ENCODE results near the gene ADCK2.
"Not testable (repeated sequence)": the region's sequence is repeated elsewhere in the genome, so short reads cannot be mapped to it uniquely, and the experiment has no call there.

Gene ADCK2

DNA sequence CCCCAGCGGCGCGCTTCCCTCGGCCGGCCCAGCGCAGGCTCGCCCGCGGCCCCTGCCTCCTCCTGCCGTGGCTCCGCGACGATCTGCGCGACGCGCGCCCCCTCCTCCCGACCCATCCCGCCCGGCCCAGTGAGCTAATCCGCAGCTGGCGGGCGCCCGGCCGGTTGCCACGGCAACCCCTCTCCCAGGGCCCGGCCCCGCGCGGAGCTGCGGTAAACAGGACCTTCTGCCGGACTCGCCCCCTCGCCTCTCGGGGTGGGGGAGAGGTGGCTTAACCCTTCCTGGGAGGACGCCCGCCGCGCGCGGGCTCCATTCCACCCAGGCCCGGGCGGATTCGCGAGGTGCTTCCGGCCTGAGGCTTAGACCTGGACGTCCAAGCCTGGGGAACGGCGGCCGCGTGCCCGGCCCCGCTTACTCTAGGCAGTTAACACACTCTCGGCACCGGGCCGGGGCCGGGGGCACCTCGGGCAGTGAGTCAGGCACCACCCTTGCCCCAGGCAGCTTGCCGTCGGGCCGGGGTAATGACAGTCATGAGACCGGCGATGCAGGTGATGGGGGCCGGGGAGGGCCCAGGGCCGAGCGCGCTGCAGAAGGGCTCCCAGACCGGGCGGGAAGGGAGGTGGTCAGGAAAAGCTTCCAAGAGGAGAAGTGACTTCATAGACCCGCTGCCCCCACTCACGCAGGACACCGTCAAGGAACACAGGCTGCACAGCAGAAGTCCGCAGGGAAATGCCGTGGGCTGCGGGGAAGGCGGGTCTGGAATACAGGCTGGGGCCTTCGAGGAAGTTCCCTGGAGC lies 31.8 kb upstream of the ADCK2 start, which contains the start of gene DENND2A:
Gene DENND2A, minus strand, starts transcription at position 87 of the 797 bp plus-strand sequence. CDS start 38,416 bp downstream, outside the sequence.
- no peaks in the 10 kb centered on the region for H3K9me3 ChIP-seq (ENCODE audit: insufficient read depth, low read length)
- peaks cover 2% of the 10 kb centered on the region for H3K36me3 ChIP-seq (ENCODE audit: insufficient read depth, insufficient read length, low read length)
- DNase-seq (ENCODE audit: low read depth, low spot score): no peak
- H3K27me3 ChIP-seq (ENCODE audit: insufficient read depth, insufficient read length): no peaks in the 10 kb centered on the region
- no peak for TF ChIP-seq SUZ12 (IDR thresholded peaks at IDR 0.05; ENCODE audit: extremely low read depth, insufficient read depth, insufficient read length)
- TF ChIP-seq ZNF274 (IDR thresholded peaks at IDR 0.05; ENCODE audit: low read depth, low read length): no peak
- no peak for TF ChIP-seq YY1 (IDR thresholded peaks at IDR 0.05; ENCODE audit: insufficient read depth, insufficient read length)
- H3K4me1 ChIP-seq (ENCODE audit: insufficient read depth, insufficient read length): peaks cover 12% of the 10 kb centered on the region
- peak within 1 kb of the TSS; percentile 75 for H3K4me3 ChIP-seq (ENCODE audit: insufficient read length, low read depth)
- H3K9ac ChIP-seq (ENCODE audit: insufficient read length, low read depth): peak within 1 kb of the TSS; percentile 85

DNA sequence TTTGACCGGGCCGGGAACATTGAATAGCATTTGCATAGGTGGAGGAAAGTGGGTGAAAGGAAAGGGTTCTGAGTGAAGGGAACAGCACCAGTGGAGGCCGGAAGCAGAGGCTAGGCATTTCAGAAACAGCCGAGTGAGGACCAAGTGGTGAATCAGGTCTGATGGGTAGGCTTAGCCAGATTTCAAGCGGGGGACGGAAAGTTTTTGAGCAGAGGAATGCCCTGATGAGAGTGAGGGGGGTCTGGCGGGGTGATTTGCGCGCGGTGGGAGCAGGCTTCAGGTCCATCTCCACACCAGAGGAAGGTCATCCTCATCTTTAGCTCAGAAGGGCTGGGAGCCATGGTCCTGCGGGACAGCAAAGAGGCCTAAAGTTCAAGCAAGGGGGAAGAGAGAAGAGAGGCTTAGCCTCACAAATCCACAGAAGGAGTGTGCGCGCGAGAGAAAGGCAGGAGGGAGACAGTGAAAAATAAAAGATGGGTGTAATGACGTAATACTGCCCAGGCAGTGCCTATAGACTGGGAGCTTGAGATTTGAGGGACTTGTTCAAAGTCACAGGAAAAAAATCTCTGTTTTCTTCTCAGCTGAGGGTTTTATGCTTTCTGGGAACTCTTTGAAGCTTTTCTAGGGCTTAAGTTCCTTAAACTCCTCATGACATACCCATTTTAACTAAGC lies 31.1 kb upstream of the ADCK2 start:
- Histone ChIP-seq H3K4me1 (ENCODE audit: insufficient read depth, insufficient read length) (peaks cover 11% of the 10 kb centered on the region), H3K27me3 (ENCODE audit: insufficient read depth, insufficient read length) (no peaks in the 10 kb centered on the region), H3K4me3 (ENCODE audit: insufficient read length, low read depth) (peak overlapping the region; percentile 75), H3K36me3 (ENCODE audit: insufficient read depth, insufficient read length, low read length) (peaks cover 2% of the 10 kb centered on the region), H3K9me3 (ENCODE audit: insufficient read depth, low read length) (no peaks in the 10 kb centered on the region), H3K9ac (ENCODE audit: insufficient read length, low read depth) (peak overlapping the region; percentile 14)
- TF ChIP-seq ZNF274 (IDR thresholded peaks at IDR 0.05; ENCODE audit: low read depth, low read length): no peak
- TF ChIP-seq SUZ12 (IDR thresholded peaks at IDR 0.05; ENCODE audit: extremely low read depth, insufficient read depth, insufficient read length): no peak
- no peak for TF ChIP-seq YY1 (IDR thresholded peaks at IDR 0.05; ENCODE audit: insufficient read depth, insufficient read length)
- DNase-seq (ENCODE audit: low read depth, low spot score): no peak

DNA sequence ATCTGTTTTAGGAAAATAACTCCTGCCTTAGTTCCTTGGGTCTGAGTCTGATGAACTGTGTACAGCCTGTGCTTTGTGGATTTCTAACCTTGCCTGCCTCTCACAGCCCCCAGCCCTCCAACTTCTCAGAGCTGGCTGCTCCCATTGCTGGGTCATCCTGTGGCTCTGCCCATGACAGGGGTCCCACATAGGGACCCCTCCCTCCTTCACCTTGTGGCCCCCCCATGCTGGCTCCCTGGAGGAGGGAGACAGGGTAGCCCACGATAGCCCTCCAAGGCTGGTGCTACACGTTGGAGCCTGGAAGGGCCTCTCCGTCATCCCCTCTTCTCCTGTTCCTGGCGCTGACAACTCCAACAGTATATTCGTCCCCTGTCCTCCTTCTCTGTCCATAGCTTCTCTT lies 29.3 kb upstream of the ADCK2 start:
- no peak for DNase-seq (ENCODE audit: low read depth, low spot score)
- Histone ChIP-seq H3K4me1 (ENCODE audit: insufficient read depth, insufficient read length) (peaks cover 3% of the 10 kb centered on the region), H3K9me3 (ENCODE audit: insufficient read depth, low read length) (no peaks in the 10 kb centered on the region), H3K4me3 (ENCODE audit: insufficient read length, low read depth) (no peak overlapping the region), H3K9ac (ENCODE audit: insufficient read length, low read depth) (no peak overlapping the region), H3K27me3 (ENCODE audit: insufficient read depth, insufficient read length) (no peaks in the 10 kb centered on the region), H3K36me3 (ENCODE audit: insufficient read depth, insufficient read length, low read length) (no peaks in the 10 kb centered on the region)
- no peak for TF ChIP-seq ZNF274 (IDR thresholded peaks at IDR 0.05; ENCODE audit: low read depth, low read length)
- TF ChIP-seq SUZ12 (IDR thresholded peaks at IDR 0.05; ENCODE audit: extremely low read depth, insufficient read depth, insufficient read length): no peak
- no peak for TF ChIP-seq YY1 (IDR thresholded peaks at IDR 0.05; ENCODE audit: insufficient read depth, insufficient read length)

DNA sequence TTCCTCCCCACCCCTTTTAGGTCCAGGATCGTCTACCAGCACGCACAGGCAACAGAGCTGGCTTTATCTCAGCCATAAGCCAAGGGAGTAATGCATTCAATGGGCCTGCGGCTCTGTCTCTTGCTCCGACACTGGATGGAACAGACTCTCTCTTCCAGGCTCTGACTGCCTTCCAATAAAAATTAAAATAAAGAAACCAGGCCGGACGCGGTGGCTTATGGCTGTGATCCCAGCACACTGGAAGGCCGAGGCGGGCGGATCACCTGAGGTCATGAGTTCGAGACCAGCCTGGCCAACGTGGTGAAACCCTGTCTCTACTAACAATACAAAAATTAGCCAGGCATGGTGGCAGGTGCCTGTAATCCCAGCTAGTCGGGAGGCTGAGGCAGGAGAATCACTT lies 28.0 kb upstream of the ADCK2 start:
- H3K9me3 ChIP-seq (ENCODE audit: insufficient read depth, low read length); H3K4me1 ChIP-seq (ENCODE audit: insufficient read depth, insufficient read length); H3K4me3 ChIP-seq (ENCODE audit: insufficient read length, low read depth); H3K27me3 ChIP-seq (ENCODE audit: insufficient read depth, insufficient read length); DNase-seq (ENCODE audit: low read depth, low spot score); H3K36me3 ChIP-seq (ENCODE audit: insufficient read depth, insufficient read length, low read length); H3K9ac ChIP-seq (ENCODE audit: insufficient read length, low read depth): not testable (repeated sequence)

DNA sequence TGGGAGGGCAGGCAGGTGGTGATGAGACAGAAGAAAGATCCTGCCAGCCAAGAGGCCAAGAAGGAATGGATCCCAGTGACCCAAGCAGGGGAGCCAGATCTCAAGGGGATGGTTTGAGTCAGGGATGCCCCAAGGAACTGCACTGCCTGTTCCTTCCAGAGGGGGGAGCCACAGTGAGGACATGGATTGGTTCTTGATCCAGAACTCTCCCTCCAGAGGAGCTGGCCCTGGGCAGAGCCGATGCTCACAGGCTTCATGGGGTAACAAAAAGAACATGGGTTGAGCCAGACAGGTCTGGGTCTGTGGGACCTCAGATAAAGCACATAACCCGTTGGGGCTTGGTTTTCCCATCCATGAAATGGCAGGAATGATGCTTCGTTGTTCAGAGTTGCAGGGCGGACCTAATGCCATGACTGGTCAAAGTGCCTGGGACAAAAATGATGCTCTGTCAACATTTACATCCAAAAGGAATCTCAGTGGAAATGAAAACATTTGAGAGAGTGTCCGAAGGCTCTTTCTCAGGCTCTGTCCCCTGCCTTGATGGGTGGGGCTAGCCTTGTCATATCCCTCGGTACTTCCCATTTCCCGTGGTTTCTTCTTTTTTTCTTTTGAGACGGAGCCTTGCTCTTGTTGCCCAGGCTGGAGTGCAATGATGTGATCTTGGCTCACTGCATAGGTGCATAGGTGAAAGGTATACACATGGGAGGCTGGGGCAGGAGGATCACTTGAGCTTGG lies 27.4 kb upstream of the ADCK2 start:
- DNase-seq (ENCODE audit: low read depth, low spot score): no peak
- Histone ChIP-seq H3K27me3 (ENCODE audit: insufficient read depth, insufficient read length) (no peaks in the 10 kb centered on the region), H3K4me1 (ENCODE audit: insufficient read depth, insufficient read length) (peaks cover 1% of the 10 kb centered on the region), H3K9ac (ENCODE audit: insufficient read length, low read depth) (no peak overlapping the region), H3K4me3 (ENCODE audit: insufficient read length, low read depth) (no peak overlapping the region), H3K36me3 (ENCODE audit: insufficient read depth, insufficient read length, low read length) (no peaks in the 10 kb centered on the region), H3K9me3 (ENCODE audit: insufficient read depth, low read length) (no peaks in the 10 kb centered on the region)
- TF ChIP-seq SUZ12 (IDR thresholded peaks at IDR 0.05; ENCODE audit: extremely low read depth, insufficient read depth, insufficient read length): no peak
- no peak for TF ChIP-seq ZNF274 (IDR thresholded peaks at IDR 0.05; ENCODE audit: low read depth, low read length)

DNA sequence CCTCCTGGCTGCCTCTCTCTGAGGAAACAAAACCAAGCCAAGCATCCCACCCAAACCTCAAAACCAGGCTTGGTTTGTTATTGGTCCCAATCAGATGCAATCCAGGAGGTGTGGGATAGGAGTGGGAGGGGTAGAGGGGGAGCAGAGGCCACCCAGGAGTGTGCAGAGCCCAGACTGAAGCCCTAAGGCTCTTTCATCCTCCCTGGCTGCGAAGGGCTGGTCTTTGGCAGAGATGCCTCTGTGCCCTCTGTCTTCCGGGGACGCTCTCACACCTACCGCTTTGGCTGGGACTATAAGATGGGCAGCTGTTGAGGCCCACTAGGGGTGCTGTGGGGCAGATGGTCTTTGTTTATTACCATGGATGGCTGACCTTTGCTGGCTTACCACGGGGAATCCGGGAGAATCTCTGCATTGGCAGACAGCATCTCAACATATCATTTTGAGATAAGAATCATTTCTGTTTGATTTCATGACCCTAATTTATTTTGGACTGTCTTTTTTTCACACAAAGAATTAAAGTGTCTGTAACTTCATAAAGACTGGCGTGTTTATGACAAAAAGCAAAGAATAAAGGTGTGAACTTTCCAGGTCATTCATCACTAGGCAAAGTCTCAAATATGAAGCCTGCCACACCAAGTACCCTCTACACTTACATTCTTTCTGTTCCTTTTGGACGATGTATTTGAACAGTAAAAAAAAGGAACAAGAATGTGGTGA lies 25.7 kb upstream of the ADCK2 start:
- H3K4me3 ChIP-seq (ENCODE audit: insufficient read length, low read depth): no peak overlapping the region
- no peak for TF ChIP-seq ZNF274 (IDR thresholded peaks at IDR 0.05; ENCODE audit: low read depth, low read length)
- no peak for TF ChIP-seq YY1 (IDR thresholded peaks at IDR 0.05; ENCODE audit: insufficient read depth, insufficient read length)
- TF ChIP-seq SUZ12 (IDR thresholded peaks at IDR 0.05; ENCODE audit: extremely low read depth, insufficient read depth, insufficient read length): no peak
- no peak for DNase-seq (ENCODE audit: low read depth, low spot score)
- no peaks in the 10 kb centered on the region for H3K36me3 ChIP-seq (ENCODE audit: insufficient read depth, insufficient read length, low read length)
- peaks cover 4% of the 10 kb centered on the region for H3K4me1 ChIP-seq (ENCODE audit: insufficient read depth, insufficient read length)
- no peaks in the 10 kb centered on the region for H3K9me3 ChIP-seq (ENCODE audit: insufficient read depth, low read length)
- no peak overlapping the region for H3K9ac ChIP-seq (ENCODE audit: insufficient read length, low read depth)
- no peaks in the 10 kb centered on the region for H3K27me3 ChIP-seq (ENCODE audit: insufficient read depth, insufficient read length)
